Body of pancreas (tissue), 4 donors: Measurements from ENCODE around the gene GPR37. TPM values are rescaled to one million over a fixed set of nuclear protein-coding genes. Genes with fewer than 3 reads are reported as not detected.

ENCODE experiments used
- ATAC-seq: fragments of 150-250 bp; one replicate; pipeline ENCODE4 v1.9.1; 2016
- DNase-seq, 4 donors: peaks; one replicate each; pipeline ENCODE4 v3.0.0-alpha.2; 2019
- H3K27ac ChIP-seq, 4 donors: fragments of 200-600 bp; sonication (generic); 1 replicate in 3 of 4; 2 replicates in 1 of 4; pipeline versions ENCODE4 v1.5.1 to v1.6.1; 2016 to 2019; ENCODE audit warnings: mild to moderate bottlenecking in 1 of 4, mixed read lengths in 1 of 4, moderate library complexity in 1 of 4
- H3K27me3 ChIP-seq, 2 donors: fragments of 200-600 bp; sonication (generic); one replicate each; pipeline ENCODE4 v1.6.0; 2016; ENCODE audit warnings: mild to moderate bottlenecking in 1 of 2
- H3K36me3 ChIP-seq, 2 donors: fragments of 200-600 bp; sonication (generic); replicated peaks in 1 of 2; 2 replicates each; pipeline ENCODE4 v1.5.1; 2016; ENCODE audit warnings: low read depth in 2 of 2; ENCODE audit not compliant: insufficient read depth in 1 of 2
- H3K4me1 ChIP-seq: fragments of 200-600 bp; sonication (generic); one replicate; pipeline ENCODE4 v1.6.0; 2016
- H3K4me3 ChIP-seq, 2 donors: fragments of 200-600 bp; sonication (generic); 1 replicate in 1 of 2; 2 replicates in 1 of 2; pipeline ENCODE4 v1.5.1; 2016 to 2019
- H3K9me3 ChIP-seq, 3 donors: fragments of 200-600 bp; sonication (generic); 1 replicate in 2 of 3; 2 replicates in 1 of 3; pipeline ENCODE4 v1.5.1; 2016
- CTCF ChIP-seq, 7 experiments: fragments of 450-650 bp in 4 of 7; fragments of 200-600 bp in 3 of 7; sonication (generic) in 3 of 7; IDR thresholded peaks; one replicate each; pipeline ENCODE4 v1.5.1; 2016 to 2019; ENCODE audit warnings: antibody characterized with exemption in 7 of 7
- POLR2A ChIP-seq, 3 donors: fragments of 450-650 bp; IDR thresholded peaks; one replicate each; pipeline ENCODE4 v1.6.1; 2016; ENCODE audit warnings: antibody characterized with exemption in 3 of 3, mild to moderate bottlenecking in 2 of 3
- WGBS, 2 donors: methylation state at CpG; one replicate each; pipeline ENCODE4 v1.1.5; 2017; 5-methylcytosine and 5-hydroxymethylcytosine counted together
- intact Hi-C: fragments of 100-400 bp; cut with DNase I; formaldehyde crosslinking; loops from one replicate; pipeline ENCODE4 v1.15.1; 2023
- total RNA-seq, 2 donors: library from RNA; depleted of rRNA; stranded (reverse); fragments of >200 nt; gene quantifications; one replicate each; pipeline ENCODE4 v1.1.0, GENCODE V29; 2016

GPR37 gene
- total RNA-seq, 2 donors from 2014 or later, result 2.6 to 5.7 TPM

DNA sequence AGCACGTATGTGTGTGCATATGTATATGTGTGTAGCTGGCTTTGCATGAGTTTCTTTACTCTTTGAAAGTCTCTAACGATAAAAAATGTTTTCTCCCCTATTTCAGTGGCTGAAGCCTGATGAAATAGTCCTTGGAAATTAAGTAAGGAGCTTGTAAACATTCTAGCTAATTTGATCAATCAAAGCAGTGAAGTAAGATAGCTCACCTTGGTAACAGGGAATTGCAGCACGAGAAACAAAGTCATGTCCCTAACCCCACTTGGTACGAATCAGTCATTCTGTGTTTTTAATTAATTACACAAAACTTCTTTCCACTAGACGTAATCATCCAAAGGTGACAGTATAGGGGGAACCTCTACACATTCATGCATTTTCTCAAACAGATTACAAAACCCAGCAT is 41.5 kb downstream of the GPR37 start:
- TF ChIP-seq CTCF (IDR thresholded peaks at IDR 0.05), result no peak
- no peak for TF ChIP-seq POLR2A (IDR thresholded peaks at IDR 0.05)
- Histone ChIP-seq H3K36me3 (no peaks in the 10 kb centered on the region), H3K27me3 (no peaks in the 10 kb centered on the region), H3K4me3 (no peak overlapping the region), H3K27ac (no peak overlapping the region), H3K4me1 (no peaks in the 10 kb centered on the region), H3K9me3 (no peaks in the 10 kb centered on the region)
- no peak for DNase-seq
- ATAC-seq, result no peak
- WGBS, 2 donors, result 56 to 69% methylated on average over 5 of the region's 5 CpGs
- intact Hi-C loops, result no loop called here

- no peak for TF ChIP-seq POLR2A (IDR thresholded peaks at IDR 0.05)
- TF ChIP-seq CTCF (IDR thresholded peaks at IDR 0.05), result no peak
Measured at GRCh38 chr7:124723012-124723411, 42.6 kb downstream of the GPR37 start.

GRCh38 chr7:124722292-124722691 is 43.3 kb downstream of the GPR37 start:
- H3K4me1 ChIP-seq, result no peaks in the 10 kb centered on the region
- ATAC-seq (no peak), DNase-seq (no peak)
- no peak overlapping the region for H3K4me3 ChIP-seq
- H3K36me3 ChIP-seq, result no peaks in the 10 kb centered on the region
- intact Hi-C loops, result no loop called here
- no peaks in the 10 kb centered on the region for H3K9me3 ChIP-seq
- no peaks in the 10 kb centered on the region for H3K27me3 ChIP-seq
- WGBS, 2 donors, result 57% methylated on average over 3 of the region's 3 CpGs
- H3K27ac ChIP-seq, result no peak overlapping the region
- TF ChIP-seq POLR2A (IDR thresholded peaks at IDR 0.05), result no peak
- TF ChIP-seq CTCF (IDR thresholded peaks at IDR 0.05), result no peak

More at GRCh38 chr7:124723012-124723411, 42.6 kb downstream of the GPR37 start:
- ATAC-seq (no peak), DNase-seq (no peak)
- H3K27ac ChIP-seq, result no peak overlapping the region
- no peaks in the 10 kb centered on the region for H3K27me3 ChIP-seq
- no peaks in the 10 kb centered on the region for H3K9me3 ChIP-seq
- no peak overlapping the region for H3K4me3 ChIP-seq
- H3K4me1 ChIP-seq, result no peaks in the 10 kb centered on the region
- intact Hi-C loops, result no loop called here
- 57 to 90% methylated on average over 2 of the region's 2 CpGs for WGBS, 2 donors
- no peaks in the 10 kb centered on the region for H3K36me3 ChIP-seq

GRCh38 chr7:124720195-124720594 is 45.4 kb downstream of the GPR37 start:
- no peaks in the 10 kb centered on the region for H3K9me3 ChIP-seq
- ATAC-seq, result no peak
- DNase-seq, result no peak
- 20 to 75% methylated on average over 1 of the region's 1 CpG for WGBS, 2 donors
- H3K36me3 ChIP-seq, result no peaks in the 10 kb centered on the region
- no peak overlapping the region for H3K4me3 ChIP-seq
- no peaks in the 10 kb centered on the region for H3K4me1 ChIP-seq
- no peak overlapping the region for H3K27ac ChIP-seq
- TF ChIP-seq POLR2A (IDR thresholded peaks at IDR 0.05) (no peak), CTCF (IDR thresholded peaks at IDR 0.05) (no peak)
- no peaks in the 10 kb centered on the region for H3K27me3 ChIP-seq
- intact Hi-C loops, result no loop called here

- no peaks in the 10 kb centered on the region for H3K36me3 ChIP-seq
- H3K27ac ChIP-seq, result no peak overlapping the region
- H3K27me3 ChIP-seq, result no peaks in the 10 kb centered on the region
- ATAC-seq (no peak), DNase-seq (no peak)
- H3K4me1 ChIP-seq, result no peaks in the 10 kb centered on the region
- intact Hi-C loops, result no loop called here
- no peaks in the 10 kb centered on the region for H3K9me3 ChIP-seq
- 64 to 71% methylated on average over 4 of the region's 4 CpGs for WGBS, 2 donors
- no peak for TF ChIP-seq CTCF (IDR thresholded peaks at IDR 0.05)
- no peak for TF ChIP-seq POLR2A (IDR thresholded peaks at IDR 0.05)
- no peak overlapping the region for H3K4me3 ChIP-seq
Measured at GRCh38 chr7:124718032-124718766, 47.4 kb downstream of the GPR37 start.
